ENCODE data around the gene NTRK1.

The NTRK1 gene

GRCh38 chr1:156912861-156913808 is 52.5 kb downstream of the NTRK1 start:
- TF ChIP-seq SP1 (IDR thresholded peaks at IDR 0.05) (no peak), BHLHE40 (IDR thresholded peaks at IDR 0.05; ENCODE audit: borderline replicate concordance) (no peak), L3MBTL2 (conservative IDR thresholded peaks at IDR 0.05) (no peak), CTBP1 (IDR thresholded peaks at IDR 0.05; ENCODE audit: borderline replicate concordance) (no peak), FOXM1 (IDR thresholded peaks at IDR 0.05; ENCODE audit: borderline replicate concordance) (no peak), HDGF (IDR thresholded peaks at IDR 0.05; ENCODE audit: borderline replicate concordance) (no peak), SUZ12 (IDR thresholded peaks at IDR 0.05) (no peak), FOXK2 (IDR thresholded peaks at IDR 0.05) (no peak), LEF1 (IDR thresholded peaks at IDR 0.05; ENCODE audit: borderline replicate concordance) (no peak), NFRKB (IDR thresholded peaks at IDR 0.05) (no peak), TARDBP (IDR thresholded peaks at IDR 0.05) (no peak), PKNOX1 (IDR thresholded peaks at IDR 0.05) (no peak), ELF4 (IDR thresholded peaks at IDR 0.05) (no peak), FOXA1 (IDR thresholded peaks at IDR 0.05) (no peak), ARNT (IDR thresholded peaks at IDR 0.05) (no peak)
- CTCF ChIA-PET: interaction anchor here (0.6 to 1.7 kb wide), 4 partner anchors 15 to 224 kb away, joined by 3 to 7 read pairs (median 4); no protein-coding TSS in a partner anchor
- POLR2A ChIA-PET: no interaction called here
- no peak for DNase-seq (ENCODE audit: extremely low spot score)

- DNase-seq (ENCODE audit: extremely low spot score): no peak
- ChIA-PET POLR2A (interaction anchor here (0.8 kb wide), 1 partner anchor 185 kb away, joined by 3 read pairs; no protein-coding TSS in a partner anchor), CTCF (interaction anchor here (0.6 to 1.7 kb wide), 5 partner anchors 14 to 76 kb away, joined by 3 to 7 read pairs (median 4); no protein-coding TSS in a partner anchor)
- no peak for TF ChIP-seq LEF1 (IDR thresholded peaks at IDR 0.05; ENCODE audit: borderline replicate concordance)
- no peak for TF ChIP-seq NFRKB (IDR thresholded peaks at IDR 0.05)
- TF ChIP-seq ARNT (IDR thresholded peaks at IDR 0.05): no peak
Observed at GRCh38 chr1:156913809-156914387, 53.2 kb downstream of the NTRK1 start.

GRCh38 chr1:156914440-156914856 is 53.8 kb downstream of the NTRK1 start:
- no peak for DNase-seq (ENCODE audit: extremely low spot score)
- no peak for TF ChIP-seq PKNOX1 (IDR thresholded peaks at IDR 0.05)
- no peak for TF ChIP-seq BHLHE40 (IDR thresholded peaks at IDR 0.05; ENCODE audit: borderline replicate concordance)
- TF ChIP-seq FOXK2 (IDR thresholded peaks at IDR 0.05): no peak
- TF ChIP-seq HDGF (IDR thresholded peaks at IDR 0.05; ENCODE audit: borderline replicate concordance): no peak
- TF ChIP-seq ARNT (IDR thresholded peaks at IDR 0.05): no peak
- no peak for TF ChIP-seq SP1 (IDR thresholded peaks at IDR 0.05)
- no peak for TF ChIP-seq TARDBP (IDR thresholded peaks at IDR 0.05)
- no peak for TF ChIP-seq SUZ12 (IDR thresholded peaks at IDR 0.05)
- TF ChIP-seq NFRKB (IDR thresholded peaks at IDR 0.05): no peak
- TF ChIP-seq ZNF384 (IDR thresholded peaks at IDR 0.05): no peak
- no peak for TF ChIP-seq ELF4 (IDR thresholded peaks at IDR 0.05)
- TF ChIP-seq LEF1 (IDR thresholded peaks at IDR 0.05; ENCODE audit: borderline replicate concordance): no peak
- TF ChIP-seq FOXM1 (IDR thresholded peaks at IDR 0.05; ENCODE audit: borderline replicate concordance): no peak
- no peak for TF ChIP-seq CTBP1 (IDR thresholded peaks at IDR 0.05; ENCODE audit: borderline replicate concordance)
- no peak for TF ChIP-seq L3MBTL2 (conservative IDR thresholded peaks at IDR 0.05)
- TF ChIP-seq FOXA1 (IDR thresholded peaks at IDR 0.05): no peak
- CTCF ChIA-PET: interaction anchor here (0.6 to 1.7 kb wide), 3 partner anchors 14 to 37 kb away, joined by 3 to 7 read pairs (median 4); no protein-coding TSS in a partner anchor
- POLR2A ChIA-PET: interaction anchor here (0.8 kb wide), 1 partner anchor 185 kb away, joined by 3 read pairs; no protein-coding TSS in a partner anchor

- peak; percentile 99 for DNase-seq (ENCODE audit: extremely low spot score)
- POLR2A ChIA-PET: interaction anchor here (1.7 kb wide), 1 partner anchor 192 kb away, joined by 3 read pairs; the partner anchor contains the start of genes ISG20L2 and METTL25B
Observed at GRCh38 chr1:156920233-156921052, 59.8 kb downstream of the NTRK1 start, which contains the start of gene LRRC71. Gene LRRC71 (plus strand): TSS chr1:156920632. CDS start chr1:156920804, 172 bp downstream.

GRCh38 chr1:156921053-156921529 is 60.4 kb downstream of the NTRK1 start:
- POLR2A ChIA-PET: interaction anchor here (1.7 kb wide), 1 partner anchor 193 kb away, joined by 3 read pairs; the partner anchor contains the start of genes ISG20L2 and METTL25B
- no peak for DNase-seq (ENCODE audit: extremely low spot score)
- CTCF ChIA-PET: interaction anchor here (0.6 to 1.8 kb wide), 6 partner anchors 10 to 195 kb away, joined by 3 to 8 read pairs (median 4); no protein-coding TSS in a partner anchor
- TF ChIP-seq LEF1 (IDR thresholded peaks at IDR 0.05; ENCODE audit: borderline replicate concordance) (no peak), NFRKB (IDR thresholded peaks at IDR 0.05) (no peak), BHLHE40 (IDR thresholded peaks at IDR 0.05; ENCODE audit: borderline replicate concordance) (no peak), FOXA1 (IDR thresholded peaks at IDR 0.05) (no peak), SUZ12 (IDR thresholded peaks at IDR 0.05) (no peak), TARDBP (IDR thresholded peaks at IDR 0.05) (no peak), FOXM1 (IDR thresholded peaks at IDR 0.05; ENCODE audit: borderline replicate concordance) (no peak), ZNF384 (IDR thresholded peaks at IDR 0.05) (no peak), CTBP1 (IDR thresholded peaks at IDR 0.05; ENCODE audit: borderline replicate concordance) (no peak), FOXK2 (IDR thresholded peaks at IDR 0.05) (no peak)

More at GRCh38 chr1:156920233-156921052, 59.8 kb downstream of the NTRK1 start, which contains the start of gene LRRC71:
- CTCF ChIA-PET: interaction anchor here (0.6 to 1.8 kb wide), 19 partner anchors 8 to 296 kb away, joined by 3 to 8 read pairs (median 3); partner anchors contain the start of gene NTRK1
- peak; percentile 53; the same call in 1 of the 2 replicates for TF ChIP-seq L3MBTL2 (conservative IDR thresholded peaks at IDR 0.05)
- no peak for TF ChIP-seq LEF1 (IDR thresholded peaks at IDR 0.05; ENCODE audit: borderline replicate concordance)
- TF ChIP-seq BHLHE40 (IDR thresholded peaks at IDR 0.05; ENCODE audit: borderline replicate concordance): no peak
- no peak for TF ChIP-seq ELF4 (IDR thresholded peaks at IDR 0.05)
- TF ChIP-seq FOXK2 (IDR thresholded peaks at IDR 0.05): no peak
- TF ChIP-seq HDGF (IDR thresholded peaks at IDR 0.05; ENCODE audit: borderline replicate concordance): no peak
- no peak for TF ChIP-seq FOXA1 (IDR thresholded peaks at IDR 0.05)
- peak; percentile 57; the same call in 1 of the 2 replicates for TF ChIP-seq ARNT (IDR thresholded peaks at IDR 0.05)
- no peak for TF ChIP-seq NFRKB (IDR thresholded peaks at IDR 0.05)
